GM21381 (cell line): Measurements from ENCODE around the gene EIF6.

Source experiments
- ATAC-seq: cut with Tn5 transposase; IDR thresholded peaks from one replicate; pipeline ENCODE4 v1.9.1; 2021; ENCODE audit warnings: mild to moderate bottlenecking, moderate library complexity; ENCODE audit not compliant: unreplicated experiment

The EIF6 gene

DNA sequence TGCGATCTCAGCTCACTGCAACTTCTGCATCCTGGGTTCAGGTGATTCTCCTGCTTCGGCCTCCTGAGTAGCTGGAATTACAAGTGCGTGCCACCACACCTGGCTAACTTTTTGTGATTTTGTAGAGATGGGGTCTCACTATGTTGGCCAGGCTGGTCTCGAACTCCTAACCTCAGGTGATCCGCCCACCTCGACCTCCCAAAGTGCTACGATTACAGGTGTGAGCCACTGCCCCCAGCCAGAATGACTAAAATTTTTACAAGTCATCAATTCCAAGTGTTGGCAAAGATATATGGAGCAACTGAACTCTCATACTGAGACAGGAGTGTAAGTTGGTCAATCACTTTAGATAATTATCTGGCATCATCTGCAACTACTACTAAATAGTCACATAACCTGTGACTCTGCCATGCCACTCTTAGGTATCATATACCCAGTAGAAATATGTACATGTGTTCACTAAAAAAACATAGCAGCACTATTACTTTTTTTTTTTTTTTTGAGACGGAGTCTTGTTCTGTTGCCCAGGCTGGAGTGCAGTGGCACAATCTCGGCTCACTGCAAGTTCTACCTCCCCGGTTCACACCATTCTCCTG is 3.0 kb downstream of the EIF6 start:
- ATAC-seq: no peak

GRCh38 chr20:35280523-35280922 is 4.0 kb downstream of the EIF6 start:
- no peak for ATAC-seq

DNA sequence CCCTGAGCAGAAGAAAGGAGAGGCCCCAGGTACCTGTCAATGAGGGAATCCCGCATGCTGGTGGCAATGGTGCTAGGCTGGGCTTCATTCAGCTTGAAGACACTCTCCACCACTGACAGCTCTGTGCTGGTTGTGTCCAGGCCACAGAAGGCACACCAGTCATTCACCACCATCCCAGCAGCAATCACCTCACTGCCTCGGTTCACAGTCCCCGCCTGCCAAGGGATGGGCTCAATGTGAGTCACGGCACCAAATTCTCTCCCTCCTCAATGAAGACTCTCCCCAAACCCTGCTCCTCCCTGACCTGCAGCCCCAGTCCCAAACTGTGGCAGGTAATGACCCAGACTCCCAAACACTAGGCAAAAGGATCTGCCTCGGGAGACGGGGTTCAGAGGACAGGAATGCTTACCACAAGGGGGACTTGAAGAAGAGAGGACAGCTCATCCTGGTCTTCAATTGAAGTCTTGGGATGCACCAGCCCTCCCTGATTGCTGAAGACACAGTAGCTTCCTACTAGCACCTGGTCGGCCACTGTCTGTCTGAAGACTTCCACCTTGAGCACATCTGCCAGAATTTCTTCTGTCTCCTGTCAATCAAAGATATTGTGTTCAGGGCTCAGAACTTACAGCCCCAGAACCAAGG is 4.9 kb downstream of the EIF6 start:
- no peak for ATAC-seq

DNA sequence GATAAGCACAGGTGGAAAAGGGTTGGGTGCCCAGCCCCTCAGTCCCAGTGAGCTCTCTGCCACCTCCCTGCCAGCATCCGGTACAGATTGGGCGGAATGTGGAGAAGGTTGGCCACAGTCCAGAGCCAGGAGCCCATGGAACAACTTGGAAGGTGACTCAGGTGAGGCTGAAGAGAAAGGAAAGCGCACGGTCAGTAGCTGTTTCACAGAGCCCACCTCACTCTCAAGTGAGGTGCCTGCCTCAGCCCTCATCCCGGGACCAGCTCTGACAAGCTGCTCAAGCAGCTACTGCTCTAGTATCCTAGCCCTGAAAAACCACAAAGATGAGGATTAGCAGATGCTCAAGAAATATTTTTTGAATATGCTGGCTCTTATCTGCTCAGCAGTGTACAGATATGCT is 5.5 kb downstream of the EIF6 start:
- ATAC-seq: no peak

- ATAC-seq: peak; percentile 81
Observed at GRCh38 chr20:35277531-35278395, 6.8 kb downstream of the EIF6 start, which contains the start of gene MMP24OS. Gene MMP24OS (minus strand): TSS chr20:35278122. CDS start chr20:35277929, 193 bp downstream.

- no peak for ATAC-seq
Observed at GRCh38 chr20:35277127-35277526, 7.4 kb downstream of the EIF6 start.

DNA sequence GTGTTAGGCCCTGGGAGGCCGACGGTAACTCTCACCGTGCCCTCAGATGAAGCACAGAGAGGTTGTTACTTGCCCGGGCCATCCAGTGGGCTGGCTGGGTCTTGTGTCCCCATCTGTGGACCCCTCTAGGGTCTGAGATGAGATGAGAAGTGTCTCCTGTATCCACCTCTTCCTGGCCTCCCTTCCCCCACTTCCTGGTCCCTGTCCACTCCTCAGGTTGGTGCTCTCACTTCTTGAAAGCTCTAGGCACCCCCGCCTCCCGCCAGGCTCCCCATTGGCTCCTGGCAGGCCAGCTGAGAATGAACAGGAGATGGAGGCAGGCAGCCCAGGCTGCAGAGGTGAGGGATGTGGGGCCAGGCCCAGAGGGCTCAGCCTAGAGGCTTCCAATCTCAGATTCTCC is 8.2 kb downstream of the EIF6 start:
- ATAC-seq: no peak

DNA sequence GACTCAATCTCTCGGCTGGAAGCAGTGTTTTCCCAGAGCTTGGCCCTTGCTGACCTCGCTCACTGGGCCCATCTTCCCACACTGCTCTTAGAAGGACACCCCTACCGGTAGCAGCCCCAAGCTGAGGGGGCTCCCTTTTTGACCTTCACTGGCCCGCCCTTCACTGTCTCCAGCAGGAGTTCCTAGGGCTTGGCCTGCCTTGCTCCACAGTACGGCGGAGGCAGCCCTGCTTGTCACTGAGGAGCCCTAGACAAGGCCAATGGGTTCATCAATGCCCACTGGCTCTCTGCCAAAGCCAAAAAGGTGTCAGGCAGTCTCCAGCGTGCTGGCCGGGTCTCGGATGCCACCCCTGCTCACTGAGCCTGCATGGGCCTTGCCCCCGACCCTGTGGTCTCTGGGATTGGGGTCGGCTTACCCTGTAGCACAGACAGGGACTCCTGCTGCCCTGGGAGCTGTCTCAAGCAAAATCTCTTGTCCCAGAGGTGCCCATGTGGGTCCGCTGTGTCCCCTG is 8.8 kb downstream of the EIF6 start:
- no peak for ATAC-seq

- no peak for ATAC-seq
Observed at GRCh38 chr20:35274172-35275092, 10.1 kb downstream of the EIF6 start.

- no peak for ATAC-seq
Observed at GRCh38 chr20:35273449-35274171, 11.0 kb downstream of the EIF6 start.

GRCh38 chr20:35271904-35272303 is 12.7 kb downstream of the EIF6 start:
- no peak for ATAC-seq

- ATAC-seq: no peak
Observed at GRCh38 chr20:35271073-35271882, 13.3 kb downstream of the EIF6 start.

GRCh38 chr20:35270021-35270902 is 14.3 kb downstream of the EIF6 start:
- ATAC-seq: no peak

DNA sequence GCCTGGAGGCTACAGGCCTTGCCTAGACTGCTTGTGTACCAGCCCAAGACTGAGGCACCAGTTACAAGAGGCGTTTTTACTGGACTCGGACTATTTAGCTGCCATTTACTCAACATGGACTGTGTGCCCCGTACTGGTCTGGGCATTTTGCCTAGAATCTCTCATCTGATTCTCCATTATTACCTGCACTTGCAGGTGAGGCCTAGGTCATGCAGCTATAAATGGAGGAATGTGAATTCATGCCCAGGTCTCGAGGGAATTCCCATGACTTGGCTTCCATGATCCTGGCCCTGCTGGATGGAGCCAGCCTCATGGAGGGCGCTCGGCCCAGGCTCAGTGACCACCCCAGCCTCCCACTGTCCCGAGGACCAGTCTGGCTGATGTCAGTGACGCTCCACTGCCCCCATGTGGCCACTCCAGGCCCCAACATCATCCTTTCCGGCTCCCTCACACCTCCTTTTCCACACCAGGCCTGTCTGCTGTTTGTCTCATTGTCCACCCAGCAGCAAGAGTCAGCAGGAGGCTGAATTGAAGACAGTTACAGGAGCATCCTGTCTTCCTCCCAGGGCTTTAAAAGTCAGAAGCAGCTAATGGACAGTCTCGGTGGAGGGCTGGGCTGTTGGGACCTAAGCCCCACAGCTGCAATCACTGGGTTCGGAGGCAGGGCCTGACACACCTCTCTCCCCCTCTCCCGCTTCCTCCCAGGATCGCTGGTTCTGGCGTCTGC is 15.4 kb downstream of the EIF6 start:
- ATAC-seq: no peak

GRCh38 chr20:35267092-35267491 is 17.5 kb downstream of the EIF6 start:
- ATAC-seq: no peak

DNA sequence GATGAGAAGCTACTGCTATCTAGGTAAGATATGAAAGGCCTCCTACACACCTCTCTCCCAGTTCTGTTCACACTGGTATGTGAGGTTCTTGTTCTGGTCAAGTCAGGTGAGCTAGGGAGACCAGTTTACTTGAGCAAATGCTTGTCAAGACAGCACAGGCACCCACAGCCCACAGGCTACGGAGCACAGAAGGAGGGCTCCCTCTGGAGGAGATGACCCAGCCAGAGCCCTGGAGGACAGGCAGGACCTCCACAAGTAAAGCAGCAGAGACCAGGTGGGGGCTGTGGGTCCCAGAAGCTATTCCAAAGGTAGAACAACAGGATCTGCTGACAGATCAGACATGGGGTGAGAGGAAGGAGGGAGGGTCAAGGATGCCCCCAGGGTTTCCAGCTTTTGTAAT is 19.8 kb downstream of the EIF6 start:
- ATAC-seq: no peak

- ATAC-seq: no peak
Observed at GRCh38 chr20:35263532-35264341, 20.8 kb downstream of the EIF6 start.
